HG02852 (cell line): ENCODE data around the gene HDAC4.

Experiments
- ATAC-seq: cut with Tn5 transposase; IDR thresholded peaks from one replicate; pipeline ENCODE4 v1.9.1; 2021; ENCODE audit warnings: mild to moderate bottlenecking, moderate library complexity; ENCODE audit not compliant: unreplicated experiment

HDAC4 gene

GRCh38 chr2:239244625-239245024 lies 156.2 kb downstream of the HDAC4 start:
- no peak for ATAC-seq

- ATAC-seq: no peak
Measured at GRCh38 chr2:239241431-239241960, 159.3 kb downstream of the HDAC4 start.

- ATAC-seq: no peak
Measured at GRCh38 chr2:239240414-239240881, 160.4 kb downstream of the HDAC4 start.

GRCh38 chr2:239239607-239240413 lies 161.0 kb downstream of the HDAC4 start:
- ATAC-seq: no peak

GRCh38 chr2:239238839-239239606 lies 161.8 kb downstream of the HDAC4 start:
- no peak for ATAC-seq

- ATAC-seq: no peak
Measured at GRCh38 chr2:239238381-239238780, 162.4 kb downstream of the HDAC4 start.

GRCh38 chr2:239236808-239237205 lies 164.0 kb downstream of the HDAC4 start:
- no peak for ATAC-seq

GRCh38 chr2:239236043-239236807 lies 164.6 kb downstream of the HDAC4 start:
- ATAC-seq: no peak

- no peak for ATAC-seq
Measured at GRCh38 chr2:239235311-239235710, 165.5 kb downstream of the HDAC4 start.

- no peak for ATAC-seq
Measured at GRCh38 chr2:239234191-239235175, 166.3 kb downstream of the HDAC4 start.

- ATAC-seq: no peak
Measured at GRCh38 chr2:239233576-239233975, 167.2 kb downstream of the HDAC4 start.

GRCh38 chr2:239232195-239232578 lies 168.6 kb downstream of the HDAC4 start:
- ATAC-seq: no peak

GRCh38 chr2:239231231-239232194 lies 169.3 kb downstream of the HDAC4 start:
- ATAC-seq: no peak

GRCh38 chr2:239230318-239231052 lies 170.3 kb downstream of the HDAC4 start:
- ATAC-seq: no peak

- ATAC-seq: no peak
Measured at GRCh38 chr2:239229545-239230279, 171.1 kb downstream of the HDAC4 start.

GRCh38 chr2:239227661-239228371 lies 173.0 kb downstream of the HDAC4 start:
- no peak for ATAC-seq
